KOPT-K1 (cell line): ENCODE data around the gene TUBA3C.
"Not testable (repeated sequence)": the region's sequence is repeated elsewhere in the genome, so short reads cannot be mapped to it uniquely, and the experiment has no call there.

Experiments
- H3K27ac ChIP-seq: fragments of 200-600 bp; sonication (generic); 2 replicates; pipeline ENCODE4 v1.5.1; 2016; ENCODE audit warnings: antibody characterized with exemption, mild to moderate bottlenecking, low read depth, low read length; ENCODE audit not compliant: poor library complexity, severe bottlenecking
- H3K36me3 ChIP-seq: fragments of 200-600 bp; sonication (generic); 2 replicates; pipeline ENCODE4 v1.5.1; 2017; ENCODE audit warnings: antibody characterized with exemption, mild to moderate bottlenecking, low read length, moderate library complexity; ENCODE audit not compliant: insufficient read depth
- H3K9me3 ChIP-seq: fragments of 200-600 bp; sonication (generic); 2 replicates; pipeline ENCODE4 v1.5.1; 2017; ENCODE audit warnings: antibody characterized with exemption, low read length, mild to moderate bottlenecking; ENCODE audit not compliant: insufficient read depth, poor library complexity, severe bottlenecking

TUBA3C gene

DNA sequence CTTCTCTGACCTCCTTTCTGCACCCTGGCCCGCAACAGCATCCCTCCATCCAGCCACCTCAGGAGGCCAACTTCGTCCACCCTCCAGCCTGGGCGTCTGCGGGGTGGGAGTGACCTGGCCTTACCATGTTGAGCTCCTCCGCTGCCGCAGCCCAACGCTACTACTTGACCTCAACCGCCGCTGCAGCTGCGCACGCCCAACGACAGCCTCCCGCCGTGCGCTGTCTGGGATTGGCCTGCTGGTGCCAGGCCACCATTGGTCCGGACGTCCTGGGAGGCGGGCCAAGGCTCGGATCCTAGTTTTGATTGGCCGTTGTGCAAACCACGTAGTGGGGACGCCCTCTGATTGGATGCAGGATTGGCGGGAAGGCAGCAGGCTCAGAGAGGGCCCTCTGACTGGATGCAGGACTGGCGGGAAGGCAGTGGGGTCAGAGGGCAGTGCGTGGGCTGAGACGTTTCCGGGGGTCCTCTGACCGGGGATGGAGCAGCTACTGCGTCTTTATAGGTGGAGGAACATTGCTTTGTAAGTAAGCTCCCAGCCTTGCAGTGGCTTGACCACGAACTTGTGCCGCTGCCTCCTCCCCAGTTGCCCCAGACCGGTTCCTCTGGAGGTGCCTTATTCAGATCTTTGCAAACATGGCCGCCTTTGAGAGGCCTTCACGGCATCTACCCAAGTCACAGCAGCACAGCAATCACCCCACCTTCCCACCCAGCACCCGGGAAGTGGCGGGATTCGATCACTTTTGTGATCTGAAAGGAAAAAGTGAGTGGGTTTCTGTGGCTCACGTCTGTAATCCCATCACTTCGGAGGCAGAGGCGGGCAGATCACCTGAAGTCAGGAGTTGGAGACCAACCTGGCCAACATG, at the start of gene TUBA3C:
Gene TUBA3C, minus strand, starts transcription at position 204 of the 865 bp plus-strand sequence. Its CDS starts 77 bp downstream, at position 127.
- Histone ChIP-seq H3K9me3 (peaks cover 22% of the 10 kb centered on the region), H3K27ac (no peak within 1 kb of the TSS), H3K36me3 (no peaks in the 10 kb centered on the region)

DNA sequence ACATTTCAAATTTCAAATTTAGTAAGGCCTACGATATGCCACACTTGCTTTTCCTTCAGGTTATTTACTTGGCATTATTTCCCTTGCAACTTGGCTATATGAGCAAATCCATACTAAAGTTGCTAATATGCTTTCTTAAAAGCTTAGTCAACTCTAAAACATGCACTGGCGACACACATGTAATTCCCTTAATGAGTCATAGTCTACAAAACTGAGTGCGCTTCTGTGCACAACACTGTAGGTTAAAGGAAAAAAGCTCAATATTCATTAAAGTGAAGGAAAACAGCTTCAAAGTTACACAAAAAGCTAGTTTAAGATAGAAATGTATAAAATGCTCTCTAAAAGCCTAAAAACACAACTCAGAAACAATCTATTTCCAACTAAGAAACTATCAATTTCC, 25.8 kb upstream of the TUBA3C start:
- H3K27ac ChIP-seq, H3K9me3 ChIP-seq, H3K36me3 ChIP-seq: not testable (repeated sequence)

GRCh38 chr13:19192622-19193021, 11.0 kb upstream of the TUBA3C start:
- H3K9me3 ChIP-seq, H3K27ac ChIP-seq, H3K36me3 ChIP-seq: not testable (repeated sequence)

- not testable (repeated sequence) for H3K36me3 ChIP-seq, H3K9me3 ChIP-seq, H3K27ac ChIP-seq
These were observed 8.3 kb upstream of the TUBA3C start for GRCh38 chr13:19189911-19190310.

- H3K27ac ChIP-seq, H3K36me3 ChIP-seq, H3K9me3 ChIP-seq: not testable (repeated sequence)
These were observed 7.7 kb upstream of the TUBA3C start for GRCh38 chr13:19189368-19189767.

GRCh38 chr13:19185865-19186645, 4.4 kb upstream of the TUBA3C start:
- Histone ChIP-seq H3K27ac (no peak overlapping the region), H3K36me3 (no peaks in the 10 kb centered on the region), H3K9me3 (peaks cover 12% of the 10 kb centered on the region)

- H3K9me3 ChIP-seq, result peaks cover 15% of the 10 kb centered on the region
- no peak overlapping the region for H3K27ac ChIP-seq
- H3K36me3 ChIP-seq, result no peaks in the 10 kb centered on the region
These were observed 3.7 kb upstream of the TUBA3C start for GRCh38 chr13:19185086-19185864.

GRCh38 chr13:19184176-19184575, 2.6 kb upstream of the TUBA3C start:
- Histone ChIP-seq H3K9me3 (peaks cover 22% of the 10 kb centered on the region), H3K27ac (no peak overlapping the region), H3K36me3 (no peaks in the 10 kb centered on the region)

DNA sequence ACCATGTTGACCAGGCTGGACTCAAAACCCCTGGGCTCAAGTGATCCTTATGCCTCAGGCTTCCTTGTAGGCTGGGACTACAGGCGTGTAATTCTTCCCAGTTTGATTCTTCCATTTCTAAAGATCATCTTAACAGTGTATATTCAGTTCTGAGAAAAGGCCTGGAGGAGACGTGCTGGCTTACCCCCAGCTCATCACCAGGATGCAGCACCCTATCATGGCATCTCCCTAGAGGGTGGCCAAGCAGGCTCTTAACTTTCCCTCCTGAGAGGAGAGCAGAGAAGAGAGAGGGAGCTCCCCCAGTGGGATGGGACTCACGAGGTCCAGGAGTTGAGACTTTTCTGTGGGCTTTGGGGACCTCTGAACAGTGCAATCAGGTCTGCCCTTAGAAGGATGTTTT, 2.1 kb upstream of the TUBA3C start:
- Histone ChIP-seq H3K27ac (no peak overlapping the region), H3K36me3 (no peaks in the 10 kb centered on the region), H3K9me3 (peaks cover 22% of the 10 kb centered on the region)

GRCh38 chr13:19182536-19182935, 912 bp upstream of the TUBA3C start:
- Histone ChIP-seq H3K9me3 (peaks cover 22% of the 10 kb centered on the region), H3K27ac (no peak overlapping the region), H3K36me3 (no peaks in the 10 kb centered on the region)

- no peaks in the 10 kb centered on the region for H3K36me3 ChIP-seq
- H3K9me3 ChIP-seq, result peaks cover 22% of the 10 kb centered on the region
- H3K27ac ChIP-seq, result no peak overlapping the region
These were observed 503 bp downstream of the TUBA3C start for GRCh38 chr13:19181021-19181620.

DNA sequence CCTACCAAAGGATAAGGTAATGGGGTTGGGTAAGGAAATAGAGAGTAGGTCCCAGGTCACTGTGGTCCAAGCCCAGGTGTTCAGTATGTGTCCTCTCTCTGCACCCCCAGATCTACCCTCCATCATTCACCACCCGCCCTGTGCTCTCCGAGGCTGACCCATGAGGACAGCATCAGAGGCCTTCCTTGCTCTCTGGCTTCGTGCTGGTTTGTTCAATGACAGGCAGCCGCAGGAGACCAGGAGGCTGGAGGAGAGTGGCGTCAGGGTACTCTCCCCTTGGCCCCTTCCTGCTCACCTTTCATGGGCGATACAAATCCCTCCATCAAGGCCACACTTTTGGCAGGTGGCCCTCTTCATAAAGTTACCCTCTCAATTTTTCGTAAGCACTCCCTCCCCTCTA, 1.7 kb downstream of the TUBA3C start:
- Histone ChIP-seq H3K27ac (no peak overlapping the region), H3K36me3 (no peaks in the 10 kb centered on the region), H3K9me3 (peaks cover 22% of the 10 kb centered on the region)

DNA sequence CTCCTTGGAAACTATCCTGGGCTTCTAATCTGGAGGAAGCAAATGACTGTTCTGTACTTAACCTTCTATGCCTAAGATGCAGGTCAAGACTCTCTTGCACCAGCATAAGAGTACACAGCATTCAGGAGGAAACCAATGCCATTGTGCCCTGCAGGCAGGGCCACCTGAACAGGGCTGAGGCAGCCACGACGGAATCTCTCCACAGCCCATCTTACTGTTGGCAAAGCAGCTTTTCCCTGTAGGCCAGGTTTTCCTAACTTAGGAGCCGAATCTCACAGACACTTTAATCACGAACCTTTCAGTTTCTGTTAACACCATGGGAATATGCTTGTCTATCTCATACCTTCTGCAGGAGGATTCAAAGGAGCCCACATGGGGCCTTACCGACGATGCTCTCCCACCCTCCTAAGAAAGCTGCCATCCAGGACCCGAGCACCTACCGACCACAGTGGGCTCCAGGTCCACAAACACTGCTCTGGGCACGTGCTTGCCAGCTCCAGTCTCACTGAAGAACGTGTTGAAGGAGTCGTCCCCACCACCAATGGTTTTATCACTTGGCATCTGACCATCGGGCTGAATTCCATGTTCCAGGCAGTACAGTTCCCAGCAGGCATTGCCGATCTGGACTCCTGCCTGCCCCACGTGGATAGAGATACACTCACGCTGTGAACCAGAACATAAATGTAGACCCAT, 2.6 kb downstream of the TUBA3C start:
- Histone ChIP-seq H3K27ac (no peak overlapping the region), H3K9me3 (peaks cover 22% of the 10 kb centered on the region), H3K36me3 (no peaks in the 10 kb centered on the region)

GRCh38 chr13:19176981-19177776, 4.4 kb downstream of the TUBA3C start:
- H3K9me3 ChIP-seq, result peaks cover 20% of the 10 kb centered on the region
- not testable (repeated sequence) for H3K27ac ChIP-seq, H3K36me3 ChIP-seq
